GM21737 (cell line): ENCODE measurements around the gene PARD3B.
"Not testable (repeated sequence)": the region's sequence is repeated elsewhere in the genome, so short reads cannot be mapped to it uniquely, and the experiment has no call there.

Experiments
- ATAC-seq: cut with Tn5 transposase; IDR thresholded peaks from one replicate; pipeline ENCODE4 v1.9.1; 2021; ENCODE audit warnings: mild to moderate bottlenecking, moderate library complexity; ENCODE audit not compliant: unreplicated experiment

The PARD3B gene

DNA sequence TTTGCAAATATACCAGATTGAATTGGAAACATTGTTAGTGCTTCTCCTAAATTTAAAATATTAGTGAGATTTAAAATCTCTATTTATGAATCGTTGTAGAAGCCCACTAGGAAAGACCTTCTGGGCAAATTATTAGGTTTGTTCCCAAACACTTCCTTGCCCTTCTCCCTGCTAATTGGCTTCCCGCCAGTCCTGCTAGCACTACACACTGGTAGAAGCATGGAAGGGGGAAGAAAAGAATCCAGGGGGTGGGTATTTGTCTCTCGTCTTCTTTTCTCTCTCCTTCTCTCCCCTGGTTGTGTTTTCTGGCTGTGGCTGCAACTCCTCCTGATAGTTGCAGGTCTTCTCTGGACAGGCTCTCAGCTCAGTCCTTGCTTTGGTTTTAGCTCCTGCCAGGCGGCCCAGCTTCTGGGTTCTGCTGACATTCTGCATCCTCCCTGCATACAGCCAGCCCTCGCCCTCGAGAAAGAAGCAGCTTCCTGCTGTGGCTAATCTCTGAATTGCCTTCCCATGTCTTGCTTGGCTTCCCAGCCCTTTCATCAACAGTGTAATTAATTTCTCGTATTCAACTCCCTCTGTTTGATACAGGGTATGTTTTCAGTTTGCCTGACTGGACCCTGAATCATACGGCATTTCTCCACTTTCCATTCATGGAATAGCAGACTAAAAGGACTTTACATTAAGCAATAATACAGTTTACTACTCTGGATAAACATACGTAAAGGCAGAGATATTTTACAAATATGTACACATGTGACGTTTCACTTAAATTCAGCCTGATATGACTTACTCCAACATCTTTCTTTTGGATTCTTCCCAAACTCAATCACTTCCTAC, 6.9 kb upstream of the PARD3B start:
- no peak for ATAC-seq

DNA sequence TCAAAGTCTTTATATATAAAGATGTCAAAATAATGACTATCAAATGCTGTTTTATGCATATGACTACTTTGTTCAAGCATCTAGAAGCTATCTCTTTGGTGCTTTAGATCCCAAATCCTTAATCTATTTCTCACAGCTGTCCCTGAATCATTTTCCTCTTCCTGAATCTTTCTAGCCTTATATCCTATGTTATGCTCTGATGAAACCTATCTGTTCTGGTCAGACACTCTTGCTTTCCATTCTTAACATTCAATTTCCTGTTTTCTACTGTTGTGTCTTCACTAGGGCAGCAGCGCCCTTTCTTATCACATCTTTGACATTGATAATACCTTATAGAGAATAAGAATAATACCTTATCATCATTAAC, 6.3 kb upstream of the PARD3B start:
- ATAC-seq: no peak

DNA sequence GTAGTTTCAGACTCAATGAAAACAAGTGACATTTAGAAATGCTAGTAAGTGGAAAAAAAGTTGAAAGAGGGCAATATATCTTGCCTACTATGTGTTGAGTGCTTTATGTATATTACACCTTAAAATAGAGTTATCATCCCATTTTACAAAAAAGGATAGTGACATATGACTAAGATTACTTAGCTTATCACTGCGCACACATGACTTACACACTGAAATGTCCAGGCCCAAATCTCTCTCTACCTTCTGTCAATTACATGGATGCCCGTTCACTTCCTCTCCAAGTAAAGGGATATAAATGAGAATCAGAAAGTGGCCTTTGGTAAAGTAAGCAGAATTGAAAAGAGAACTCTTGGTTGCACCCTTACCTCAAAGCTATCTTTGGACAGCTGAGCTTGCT, 3.6 kb upstream of the PARD3B start:
- no peak for ATAC-seq

DNA sequence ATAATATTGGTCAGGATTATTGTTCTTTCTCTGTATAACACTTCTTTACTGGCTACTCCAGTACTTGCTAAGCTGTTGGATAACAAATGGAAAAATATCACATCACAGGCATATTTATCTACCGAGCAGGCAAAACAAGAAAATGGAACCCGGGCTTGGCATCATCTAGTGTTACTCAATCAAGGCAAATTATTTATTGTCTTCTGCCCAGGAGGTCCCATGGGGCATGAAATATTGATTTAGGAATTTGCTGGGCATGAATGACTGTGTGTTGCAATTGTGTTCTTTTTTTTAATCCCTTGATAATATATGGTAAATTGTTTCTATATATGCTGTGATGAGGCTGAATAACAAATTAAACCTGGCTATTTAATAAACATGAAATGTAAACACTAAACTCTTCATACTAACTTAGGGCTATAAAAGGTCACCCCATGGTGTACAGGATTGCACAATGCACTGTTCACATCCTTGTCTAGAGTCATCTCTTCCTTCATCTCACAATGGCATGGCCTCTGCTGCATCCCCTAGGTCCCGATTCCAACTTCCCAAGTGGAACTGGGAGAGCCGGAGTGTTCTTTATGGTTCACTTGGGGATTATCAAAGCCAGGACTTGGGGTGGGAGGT, 2.2 kb upstream of the PARD3B start:
- ATAC-seq: no peak

DNA sequence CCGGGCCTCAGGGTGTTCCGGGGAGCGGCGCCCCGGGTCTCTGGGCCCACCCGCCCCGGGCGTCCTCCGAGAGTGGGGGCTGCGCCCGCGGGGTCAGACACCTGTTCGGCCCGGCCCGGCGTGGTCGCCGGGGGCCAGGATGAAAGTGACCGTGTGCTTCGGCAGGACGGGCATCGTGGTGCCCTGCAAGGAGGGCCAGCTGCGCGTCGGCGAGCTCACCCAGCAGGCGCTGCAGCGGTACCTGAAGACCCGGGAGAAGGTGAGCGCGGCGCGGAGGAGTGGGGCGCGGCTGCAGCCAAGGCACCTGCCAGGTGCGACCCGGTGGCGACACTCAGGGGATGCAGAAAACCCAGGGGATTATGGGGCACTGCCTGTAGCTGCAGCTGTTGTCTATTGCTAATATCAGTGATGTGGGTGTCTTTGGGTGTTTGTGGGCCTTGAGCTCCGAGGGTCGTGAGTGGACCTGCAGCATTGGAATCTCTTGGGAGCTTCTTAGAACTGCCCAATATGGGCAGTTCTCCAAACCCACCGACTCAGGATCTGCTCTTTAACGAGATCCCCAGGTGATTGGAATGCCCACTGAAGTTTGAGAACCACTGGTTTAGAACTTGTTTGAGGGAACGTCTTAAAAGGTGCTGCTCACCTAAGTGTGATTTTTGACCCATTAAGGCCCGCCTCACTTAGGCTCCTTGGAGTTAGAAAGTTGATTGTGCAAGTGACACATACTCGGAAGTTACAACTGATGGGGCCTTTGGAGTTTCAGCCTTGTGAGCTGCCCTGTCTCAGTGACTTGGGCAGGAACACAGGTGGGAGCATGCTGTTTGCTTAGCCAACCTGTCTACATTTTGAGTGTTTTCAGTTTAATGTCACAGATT, 823 bp downstream of the PARD3B start:
- ATAC-seq: no peak

DNA sequence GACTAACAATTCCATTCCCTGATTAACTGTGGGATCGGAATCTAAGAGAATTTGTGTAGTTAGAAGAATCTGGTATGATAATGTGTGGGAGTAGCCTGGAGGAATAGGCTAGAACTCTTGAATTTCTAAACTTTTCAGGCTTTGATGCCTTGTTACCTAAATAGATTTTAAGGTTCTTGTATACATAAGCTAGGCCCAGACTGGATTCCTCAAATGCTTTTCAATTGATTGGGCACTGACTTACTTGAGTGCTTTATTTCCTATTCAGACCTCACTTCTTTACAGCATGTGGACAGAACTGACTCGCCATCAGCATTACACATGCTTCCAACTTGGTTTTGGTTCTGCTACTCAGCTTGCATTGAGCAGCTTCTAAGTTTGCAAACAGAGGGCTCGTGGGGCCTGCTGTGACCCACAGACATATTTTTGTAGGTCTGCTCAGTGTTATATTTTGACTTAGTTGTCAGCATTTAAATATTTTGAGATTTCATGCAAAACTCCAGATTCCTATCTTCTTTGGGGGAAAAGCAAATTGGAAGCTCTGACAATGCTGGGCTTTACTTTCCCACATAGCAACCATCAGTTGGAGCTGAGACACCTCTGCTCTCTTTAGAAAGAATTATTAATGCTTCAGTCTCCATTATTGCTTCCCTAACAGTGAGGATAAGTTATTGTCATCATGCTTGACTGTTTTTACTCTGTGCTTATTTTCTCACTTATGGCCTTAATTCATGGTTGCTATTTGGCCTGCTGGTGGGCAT, 5.7 kb downstream of the PARD3B start:
- no peak for ATAC-seq

DNA sequence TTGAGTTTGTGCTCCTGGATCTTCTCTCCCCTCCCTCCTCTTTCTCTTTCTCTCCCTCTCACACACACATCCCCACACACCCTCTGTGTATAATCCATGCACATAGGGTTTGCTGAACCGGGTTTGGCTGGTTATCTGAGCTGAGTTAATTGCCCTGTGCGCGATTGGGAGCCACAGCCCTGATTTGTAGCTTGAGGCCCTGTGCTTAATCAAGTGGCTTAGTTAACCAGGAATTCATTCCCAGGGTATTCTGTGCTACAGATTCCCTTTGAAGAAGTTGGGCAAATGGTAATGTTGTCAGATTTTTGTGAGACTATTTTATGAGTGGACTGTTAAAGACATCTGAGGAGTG, 6.2 kb downstream of the PARD3B start:
- ATAC-seq: no peak

DNA sequence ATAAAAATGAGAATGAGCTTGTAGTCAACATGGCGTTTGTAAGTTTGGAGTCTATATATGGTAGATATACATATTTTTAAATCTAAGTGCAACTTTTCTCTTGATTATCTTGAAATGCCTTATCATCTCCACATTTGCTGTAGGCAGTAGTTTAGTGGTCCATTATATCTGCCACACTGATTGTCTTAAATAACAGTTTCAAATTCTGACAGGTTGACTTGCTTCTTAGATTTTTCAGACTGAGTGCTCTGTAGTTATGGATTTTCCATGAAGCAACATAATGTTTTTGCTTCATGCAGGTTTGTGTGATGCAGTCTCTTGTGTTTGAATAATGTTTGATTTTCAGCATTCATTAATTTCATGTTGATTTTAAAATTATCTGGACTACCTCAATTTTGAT, 12.3 kb downstream of the PARD3B start:
- ATAC-seq: no peak

DNA sequence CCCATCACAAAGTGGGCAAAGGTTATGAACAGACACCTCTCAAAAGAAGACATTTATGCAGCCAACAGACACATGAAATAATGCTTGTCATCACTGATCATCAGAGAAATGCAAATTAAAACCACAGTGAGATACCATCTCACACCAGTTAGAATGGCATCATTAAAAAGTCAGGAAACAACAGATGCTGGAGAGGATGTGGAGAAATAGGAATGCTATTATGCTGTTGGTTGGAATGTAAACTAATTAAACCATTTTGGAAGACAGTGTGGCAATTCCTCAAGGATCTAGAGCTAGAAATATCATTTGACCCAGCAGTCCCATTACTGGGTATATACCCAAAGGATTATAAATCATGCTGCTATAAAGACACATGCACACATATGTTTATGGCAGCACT, 14.1 kb downstream of the PARD3B start:
- not testable (repeated sequence) for ATAC-seq

DNA sequence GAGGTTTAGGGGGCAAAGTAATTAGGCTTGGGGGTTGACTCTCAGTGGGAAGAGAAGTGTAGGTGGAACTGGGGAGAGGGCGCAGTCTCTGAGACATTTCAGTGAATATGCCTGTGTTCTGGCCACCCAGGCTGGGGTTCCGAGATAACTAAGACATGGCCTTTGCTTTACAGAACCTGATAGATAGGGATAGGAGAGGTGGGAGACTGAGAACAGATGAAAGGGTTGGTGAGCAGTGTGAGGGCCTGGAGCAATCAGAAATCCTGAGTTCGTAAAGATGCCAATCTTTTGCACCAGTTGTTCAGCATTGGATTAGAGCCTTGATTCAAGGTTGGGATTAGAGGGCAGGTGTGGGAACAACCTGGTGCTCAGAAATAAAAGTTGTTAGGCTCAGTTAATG, 15.6 kb downstream of the PARD3B start:
- ATAC-seq: no peak

DNA sequence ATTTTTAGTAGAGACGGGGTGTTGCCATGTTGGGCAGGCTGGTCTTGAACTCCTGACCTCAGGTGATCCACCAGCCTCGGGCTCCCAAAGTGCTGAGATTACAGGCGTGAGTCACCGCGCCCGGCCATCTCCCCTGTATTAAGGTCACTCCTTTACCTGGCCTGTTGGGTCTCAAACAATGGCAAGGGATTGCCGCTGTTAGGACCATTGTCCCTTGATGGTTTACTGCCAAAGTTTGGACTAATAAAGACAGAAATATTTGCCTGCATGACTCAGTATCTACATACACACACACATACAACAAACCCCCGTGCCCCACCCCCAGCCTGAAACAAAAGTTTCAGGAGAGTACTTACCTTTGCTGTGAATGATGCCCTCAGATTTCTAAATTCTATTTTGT, 16.5 kb downstream of the PARD3B start:
- no peak for ATAC-seq

DNA sequence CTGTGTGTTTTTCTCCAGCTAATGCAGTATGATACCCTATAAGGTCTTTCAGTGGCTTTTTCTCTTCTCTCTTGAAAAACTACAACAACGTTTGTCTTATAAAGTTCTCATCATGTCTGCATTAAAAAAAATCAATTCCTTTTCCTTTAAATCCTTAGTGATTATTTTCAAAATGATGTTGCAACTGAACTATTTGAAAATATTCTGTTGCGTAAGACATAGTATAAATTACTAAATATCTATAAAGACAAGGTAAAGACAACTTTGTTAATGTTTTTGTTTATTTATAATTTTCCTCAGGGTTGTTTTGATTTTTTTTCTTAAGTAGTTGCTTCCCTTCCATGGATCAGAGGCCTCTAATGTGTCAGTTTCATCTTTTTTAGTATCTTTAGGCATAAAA, 21.2 kb downstream of the PARD3B start:
- no peak for ATAC-seq

DNA sequence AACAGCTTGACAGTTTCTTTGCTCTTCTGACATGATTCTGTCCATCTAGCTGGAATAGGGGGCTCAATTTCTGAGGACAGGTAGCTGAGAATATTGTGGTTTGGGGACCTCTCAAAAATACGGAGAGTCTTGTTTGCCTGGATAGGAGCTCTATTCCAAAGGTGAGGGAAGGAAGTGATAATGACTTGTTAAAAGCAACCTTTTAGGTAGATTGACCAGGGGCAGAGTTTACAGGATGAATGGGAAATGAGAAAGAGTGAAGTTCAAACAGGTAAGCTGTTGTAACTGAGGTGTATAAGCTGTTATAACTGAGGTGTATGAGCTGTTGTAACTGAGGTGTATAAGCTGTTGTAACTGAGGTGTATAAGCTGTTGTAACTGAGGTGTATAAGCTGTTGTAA, 25.1 kb downstream of the PARD3B start:
- ATAC-seq: no peak

DNA sequence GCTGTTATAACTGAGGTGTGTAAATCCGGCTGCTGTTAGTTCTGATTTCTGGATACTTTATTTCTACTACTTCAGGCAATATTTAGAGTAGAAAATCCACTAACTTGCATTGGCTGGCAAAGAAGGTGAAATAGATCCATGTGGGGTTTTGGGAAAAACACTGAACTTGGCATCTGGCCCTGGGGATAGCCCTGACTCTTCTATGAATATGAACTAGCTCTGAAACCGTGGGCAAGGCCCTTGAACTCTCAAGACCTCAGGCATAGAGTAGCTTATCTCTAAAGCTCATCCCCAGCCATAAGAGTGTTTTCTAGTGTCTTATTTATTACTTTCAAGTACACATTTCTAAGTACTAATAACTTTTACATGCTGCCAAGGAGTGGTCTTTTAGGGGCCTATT, 25.8 kb downstream of the PARD3B start:
- no peak for ATAC-seq

DNA sequence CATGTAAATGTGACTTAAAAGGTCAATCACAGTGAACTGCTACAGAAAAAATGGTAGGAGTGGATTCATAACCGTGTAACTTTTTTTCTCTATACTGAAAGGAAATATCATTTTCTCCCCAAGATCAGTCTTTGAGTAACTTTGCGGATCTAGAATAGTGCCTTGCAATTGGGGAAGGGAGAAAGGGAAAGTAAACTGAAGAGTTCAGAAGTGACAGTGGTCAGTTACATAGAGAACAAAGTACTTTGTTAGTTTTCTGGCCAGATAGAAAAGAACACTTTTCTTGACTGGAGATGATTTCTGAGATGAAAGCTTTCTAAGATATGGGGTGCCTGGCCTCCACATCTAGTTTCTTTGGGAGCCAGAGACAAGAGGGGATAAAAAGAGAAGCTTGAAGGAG, 26.6 kb downstream of the PARD3B start:
- no peak for ATAC-seq

DNA sequence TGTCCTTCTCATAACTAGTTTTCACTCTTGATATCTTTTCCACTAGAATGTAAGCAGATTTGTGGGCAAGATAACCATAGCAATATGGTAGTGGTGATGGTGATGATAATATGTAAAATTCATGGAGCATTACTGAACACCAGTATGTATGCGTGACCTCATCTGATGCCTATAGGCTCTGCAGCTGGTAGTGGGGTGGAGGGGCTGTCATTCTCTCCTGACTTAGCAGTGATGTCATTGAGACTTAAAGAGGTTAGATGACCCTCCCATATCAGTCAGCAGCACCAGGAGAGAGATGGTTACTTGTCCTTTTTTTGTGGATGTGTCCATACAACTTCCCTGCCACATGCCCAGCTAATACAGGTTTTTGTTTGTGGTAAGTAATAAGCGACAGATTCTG, 27.9 kb downstream of the PARD3B start:
- ATAC-seq: no peak

DNA sequence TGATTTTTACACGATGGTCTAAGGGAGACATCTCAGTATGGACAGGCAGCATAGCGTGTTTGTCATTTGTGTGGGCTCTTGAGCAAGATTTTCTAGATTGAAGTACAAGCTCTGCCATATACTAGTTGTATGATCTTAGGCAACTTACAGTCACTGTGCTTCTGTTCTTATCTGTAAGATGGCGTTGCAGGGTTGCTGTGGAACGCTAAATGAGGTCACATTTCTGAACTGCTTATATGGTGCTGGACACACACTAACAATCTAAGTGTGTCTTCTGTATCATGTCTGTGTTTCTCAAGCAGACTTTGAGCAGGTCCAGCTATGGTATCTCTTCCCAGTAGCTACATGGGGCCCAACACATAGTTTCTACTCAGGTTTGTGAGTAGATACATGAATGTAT, 29.2 kb downstream of the PARD3B start:
- no peak for ATAC-seq

DNA sequence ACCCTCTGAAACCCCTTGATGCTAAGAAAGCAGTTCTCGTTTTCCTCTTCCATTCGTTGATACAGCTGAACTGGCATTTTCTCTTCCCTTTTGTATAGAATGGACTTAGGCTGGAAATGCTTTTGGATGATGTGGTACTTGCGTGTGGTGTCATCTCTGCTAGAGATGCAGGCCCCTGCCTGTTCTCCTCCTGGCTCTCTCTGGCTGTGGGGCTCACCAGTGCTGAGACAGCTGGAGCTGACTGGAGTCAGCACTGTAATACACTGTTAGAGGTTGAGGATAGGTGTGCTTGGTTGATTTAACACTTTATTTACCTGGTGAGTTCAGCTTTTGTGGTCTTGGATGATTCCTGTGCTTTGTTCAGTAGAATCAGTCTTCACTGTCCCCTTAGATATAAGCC, 30.2 kb downstream of the PARD3B start:
- ATAC-seq: no peak

DNA sequence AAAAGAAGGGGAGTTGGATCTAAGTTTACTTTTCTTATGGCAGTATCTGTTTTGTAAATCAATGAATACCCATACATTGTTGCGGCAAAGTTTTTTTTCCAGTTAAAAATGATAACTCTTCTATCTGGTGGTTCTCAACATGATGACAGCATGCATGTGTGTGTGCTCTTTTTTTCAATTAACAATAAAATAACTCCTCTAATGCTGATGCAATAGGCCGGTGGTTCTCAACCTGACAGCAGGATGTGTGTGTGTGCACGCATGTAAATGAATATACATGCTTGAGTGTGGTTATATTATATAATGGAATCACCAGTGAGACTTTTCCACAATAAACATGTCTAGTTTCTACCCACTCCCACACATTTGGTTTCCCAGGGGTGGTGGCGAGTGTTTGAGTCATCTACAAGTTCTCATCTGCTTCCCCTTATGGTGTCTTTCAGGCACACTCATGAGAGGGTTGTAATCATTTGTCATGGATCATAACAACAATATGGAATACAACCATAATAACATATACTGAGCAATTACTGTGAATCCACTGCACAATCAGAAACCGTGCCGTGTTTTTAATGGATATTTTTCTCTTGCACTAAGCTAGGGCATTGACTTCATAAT, 31.2 kb downstream of the PARD3B start:
- ATAC-seq: no peak

DNA sequence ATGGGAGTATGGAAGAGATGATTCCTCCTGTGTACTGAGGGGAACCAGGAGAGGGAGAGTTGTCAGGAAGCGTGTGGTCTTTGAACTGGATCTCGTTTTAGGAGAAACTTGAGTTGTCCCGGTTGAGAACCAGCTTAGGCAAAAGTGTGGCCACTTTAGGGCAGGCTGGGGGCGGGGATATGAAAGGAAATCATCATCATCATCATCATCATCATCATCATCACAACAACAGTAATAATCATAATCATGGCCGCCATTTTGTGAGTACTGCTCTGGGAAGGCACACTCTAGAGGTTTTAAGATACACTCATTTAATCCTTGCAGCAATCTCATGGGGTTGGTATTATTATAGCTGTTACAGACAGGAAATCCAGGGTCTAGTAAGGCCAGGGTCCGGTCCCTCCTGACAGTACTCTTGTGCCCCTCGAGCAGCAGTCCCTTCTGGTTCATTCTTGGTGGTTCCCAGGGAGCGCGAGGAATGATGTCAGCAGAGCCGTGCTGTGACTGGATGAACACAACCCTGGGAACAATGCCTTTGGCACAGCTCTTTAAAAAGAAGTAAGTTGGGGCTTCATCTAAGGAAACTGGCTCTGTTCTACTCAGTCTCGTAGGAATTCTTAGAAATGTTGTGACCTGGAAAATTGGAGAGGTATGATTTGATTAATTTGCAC, 33.8 kb downstream of the PARD3B start:
- no peak for ATAC-seq
